Hepatocyte (in vitro differentiated cells): ENCODE measurements around the gene GAP43. TPM values are rescaled to one million over a fixed set of nuclear protein-coding genes. Genes with fewer than 3 reads are reported as not detected.
A peak's percentile ranks its signal among the peaks of the same experiment; 100 is the strongest.

ENCODE experiments used
- DNase-seq: peaks from one replicate; pipeline ENCODE4 v3.0.0-alpha.2; 2016; ENCODE audit warnings: low spot score
- H2AFZ ChIP-seq: fragments of 200-600 bp; sonication (generic); 2 replicates; pipeline ENCODE4 v1.6.0; 2016; ENCODE audit warnings: antibody characterized with exemption, mild to moderate bottlenecking
- H3K27ac ChIP-seq: fragments of 200-600 bp; sonication (generic); 2 replicates; pipeline ENCODE4 v1.5.1; 2016; ENCODE audit warnings: mild to moderate bottlenecking
- H3K27me3 ChIP-seq: fragments of 200-600 bp; sonication (generic); 2 replicates; pipeline ENCODE4 v1.6.1; 2016
- H3K36me3 ChIP-seq: fragments of 200-600 bp; sonication (generic); replicated peaks from 2 replicates; pipeline ENCODE4 v1.5.1; 2016; ENCODE audit warnings: low read depth; ENCODE audit not compliant: insufficient read depth
- H3K4me1 ChIP-seq: fragments of 200-600 bp; sonication (generic); 2 replicates; pipeline ENCODE4 v1.5.1; 2016; ENCODE audit warnings: mild to moderate bottlenecking, moderate library complexity; ENCODE audit not compliant: insufficient read depth
- H3K4me2 ChIP-seq: fragments of 200-600 bp; sonication (generic); 2 replicates; pipeline ENCODE4 v1.6.0; 2016
- H3K4me3 ChIP-seq: fragments of 200-600 bp; sonication (generic); 2 replicates; pipeline ENCODE4 v1.5.1; 2016; ENCODE audit warnings: mild to moderate bottlenecking
- H3K79me2 ChIP-seq: fragments of 200-600 bp; sonication (generic); 2 replicates; pipeline ENCODE4 v1.6.0; 2017; ENCODE audit warnings: mild to moderate bottlenecking
- H3K9me2 ChIP-seq: fragments of 200-600 bp; sonication (generic); replicated peaks from 2 replicates; pipeline ENCODE4 v1.6.0; 2017; ENCODE audit warnings: mild to moderate bottlenecking; ENCODE audit not compliant: insufficient read depth
- H3K9me3 ChIP-seq: fragments of 200-600 bp; sonication (generic); 2 replicates; pipeline ENCODE4 v1.5.1; 2016; ENCODE audit warnings: low read depth, mild to moderate bottlenecking
- H4K20me1 ChIP-seq: fragments of 200-600 bp; sonication (generic); 2 replicates; pipeline ENCODE4 v1.6.0; 2016; ENCODE audit warnings: mild to moderate bottlenecking; ENCODE audit not compliant: insufficient read depth, poor library complexity, severe bottlenecking
- EZH2 ChIP-seq: fragments of 200-600 bp; sonication (generic); IDR thresholded peaks from 2 replicates; pipeline ENCODE4 v1.6.1; 2016; ENCODE audit warnings: antibody characterized with exemption, mild to moderate bottlenecking, borderline replicate concordance
- EZH2phosphoT487 ChIP-seq: fragments of 200-600 bp; sonication (generic); IDR thresholded peaks from one replicate; pipeline ENCODE4 v1.6.1; 2018; ENCODE audit warnings: antibody characterized with exemption, mild to moderate bottlenecking, low read depth, moderate library complexity; ENCODE audit not compliant: unreplicated experiment, severe bottlenecking
- WGBS: methylation state at CpG from one replicate; pipeline ENCODE4 v1.1.6; 2016; ENCODE audit warnings: low lambda C conversion rate; ENCODE audit errors: missing lambda C conversion rate; 5-methylcytosine and 5-hydroxymethylcytosine counted together
- polyA plus RNA-seq: library from polyadenylated mRNA; unstranded; fragments of >200 nt; fragmentation: Nextera tagmentation; extraction: Ambion mirVana; gene quantifications from 2 replicates; pipeline ENCODE4 v1.2.1, GENCODE V29; 2016
- total RNA-seq: library from RNA; depleted of rRNA; stranded (reverse); fragments of >200 nt; gene quantifications from 2 replicates; pipeline ENCODE4 v1.2.3, GENCODE V29; 2014
- TF ChIP-seq, protein P1 (sequence below): fragments of 200-600 bp; sonication (generic); IDR thresholded peaks from 2 replicates; pipeline ENCODE4 v1.5.1; 2016; ENCODE audit warnings: antibody characterized with exemption, mild to moderate bottlenecking; ENCODE audit not compliant: poor library complexity

Gene GAP43
- total and polyA plus RNA-seq, 2 experiments from 2014 or later, result 0.60 to 0.81 TPM

DNA sequence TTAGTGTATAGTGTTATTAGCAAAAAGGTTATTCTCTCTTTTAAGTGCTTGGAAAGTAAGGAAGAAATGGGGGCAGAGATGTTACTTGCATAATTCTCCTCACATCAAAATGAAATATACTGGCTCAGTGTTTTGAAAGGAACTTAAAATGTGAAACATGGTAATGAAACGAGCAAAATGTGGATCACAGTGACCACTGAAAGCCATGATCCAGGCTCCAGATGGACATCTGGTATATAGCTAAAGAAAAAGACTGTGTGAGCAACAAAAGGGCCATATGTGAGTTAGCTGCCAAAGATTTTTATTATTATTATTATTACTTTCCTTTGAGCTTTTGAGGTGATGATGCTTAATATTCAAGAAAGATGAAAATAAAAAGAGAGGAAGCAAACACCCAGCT is 89.6 kb downstream of the GAP43 start:
- Histone ChIP-seq H3K79me2 (no peaks in the 10 kb centered on the region), H3K36me3 (no peaks in the 10 kb centered on the region), H3K27me3 (no peaks in the 10 kb centered on the region), H3K9me3 (no peaks in the 10 kb centered on the region), H4K20me1 (no peaks in the 10 kb centered on the region), H3K4me2 (no peak overlapping the region), H3K9me2 (no peaks in the 10 kb centered on the region), H3K27ac (no peak overlapping the region), H2AFZ (no peak overlapping the region), H3K4me1 (no peaks in the 10 kb centered on the region), H3K4me3 (no peak overlapping the region)
- no peak for DNase-seq
- WGBS, result 31% methylated on average over 1 of the region's 1 CpG
- TF ChIP-seq EZH2, result no peak
- no peak for TF ChIP-seq EZH2phosphoT487
- TF ChIP-seq, protein P1, sequence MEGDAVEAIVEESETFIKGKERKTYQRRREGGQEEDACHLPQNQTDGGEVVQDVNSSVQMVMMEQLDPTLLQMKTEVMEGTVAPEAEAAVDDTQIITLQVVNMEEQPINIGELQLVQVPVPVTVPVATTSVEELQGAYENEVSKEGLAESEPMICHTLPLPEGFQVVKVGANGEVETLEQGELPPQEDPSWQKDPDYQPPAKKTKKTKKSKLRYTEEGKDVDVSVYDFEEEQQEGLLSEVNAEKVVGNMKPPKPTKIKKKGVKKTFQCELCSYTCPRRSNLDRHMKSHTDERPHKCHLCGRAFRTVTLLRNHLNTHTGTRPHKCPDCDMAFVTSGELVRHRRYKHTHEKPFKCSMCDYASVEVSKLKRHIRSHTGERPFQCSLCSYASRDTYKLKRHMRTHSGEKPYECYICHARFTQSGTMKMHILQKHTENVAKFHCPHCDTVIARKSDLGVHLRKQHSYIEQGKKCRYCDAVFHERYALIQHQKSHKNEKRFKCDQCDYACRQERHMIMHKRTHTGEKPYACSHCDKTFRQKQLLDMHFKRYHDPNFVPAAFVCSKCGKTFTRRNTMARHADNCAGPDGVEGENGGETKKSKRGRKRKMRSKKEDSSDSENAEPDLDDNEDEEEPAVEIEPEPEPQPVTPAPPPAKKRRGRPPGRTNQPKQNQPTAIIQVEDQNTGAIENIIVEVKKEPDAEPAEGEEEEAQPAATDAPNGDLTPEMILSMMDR, result no peak

- no peak overlapping the region for H3K4me3 ChIP-seq
- no peaks in the 10 kb centered on the region for H3K9me3 ChIP-seq
- TF ChIP-seq EZH2, result no peak
- no peak for TF ChIP-seq EZH2phosphoT487
- TF ChIP-seq, protein P1, result no peak
- no peak overlapping the region for H3K4me2 ChIP-seq
- no peaks in the 10 kb centered on the region for H3K79me2 ChIP-seq
- whole genome bisulfite sequencing, result 44% methylated on average over 5 of the region's 5 CpGs
- no peaks in the 10 kb centered on the region for H4K20me1 ChIP-seq
- DNase-seq, result peak; percentile 35
- no peaks in the 10 kb centered on the region for H3K27me3 ChIP-seq
- H3K9me2 ChIP-seq, result no peaks in the 10 kb centered on the region
- H2AFZ ChIP-seq, result no peak overlapping the region
- H3K36me3 ChIP-seq, result no peaks in the 10 kb centered on the region
- no peak overlapping the region for H3K27ac ChIP-seq
- no peaks in the 10 kb centered on the region for H3K4me1 ChIP-seq
Measured at GRCh38 chr3:115713284-115713683, 90.0 kb downstream of the GAP43 start.

- H3K4me2 ChIP-seq, result no peak overlapping the region
- no peaks in the 10 kb centered on the region for H3K79me2 ChIP-seq
- H4K20me1 ChIP-seq, result no peaks in the 10 kb centered on the region
- H3K27ac ChIP-seq, result no peak overlapping the region
- no peaks in the 10 kb centered on the region for H3K9me3 ChIP-seq
- no peaks in the 10 kb centered on the region for H3K36me3 ChIP-seq
- H3K4me1 ChIP-seq, result no peaks in the 10 kb centered on the region
- H3K9me2 ChIP-seq, result no peaks in the 10 kb centered on the region
- no peaks in the 10 kb centered on the region for H3K27me3 ChIP-seq
- no peak for DNase-seq
- no peak overlapping the region for H2AFZ ChIP-seq
- 79% methylated on average over 4 of the region's 4 CpGs for WGBS
- H3K4me3 ChIP-seq, result no peak overlapping the region
- TF ChIP-seq EZH2 (no peak), EZH2phosphoT487 (no peak)
- TF ChIP-seq, protein P1, result no peak
Measured at GRCh38 chr3:115715241-115715745, 92.0 kb downstream of the GAP43 start.

GRCh38 chr3:115720983-115721382 is 97.7 kb downstream of the GAP43 start:
- H3K9me3 ChIP-seq, result no peaks in the 10 kb centered on the region
- H3K4me3 ChIP-seq, result no peak overlapping the region
- no peaks in the 10 kb centered on the region for H4K20me1 ChIP-seq
- no peaks in the 10 kb centered on the region for H3K4me1 ChIP-seq
- no peaks in the 10 kb centered on the region for H3K27me3 ChIP-seq
- H3K79me2 ChIP-seq, result no peaks in the 10 kb centered on the region
- no peak overlapping the region for H3K27ac ChIP-seq
- H2AFZ ChIP-seq, result no peak overlapping the region
- no peaks in the 10 kb centered on the region for H3K9me2 ChIP-seq
- TF ChIP-seq, protein P1, result no peak
- WGBS, result 96% methylated on average over 4 of the region's 4 CpGs
- no peak overlapping the region for H3K4me2 ChIP-seq
- DNase-seq, result no peak
- H3K36me3 ChIP-seq, result no peaks in the 10 kb centered on the region
